NCI-H2227 (cell line): ENCODE results near the gene CFAP119.

Experiments
- DNase-seq: peaks from one replicate; lab custom pipeline; 2025; ENCODE audit not compliant: unreplicated experiment; lab: John Stamatoyannopoulos, UW

CFAP119 gene

DNA sequence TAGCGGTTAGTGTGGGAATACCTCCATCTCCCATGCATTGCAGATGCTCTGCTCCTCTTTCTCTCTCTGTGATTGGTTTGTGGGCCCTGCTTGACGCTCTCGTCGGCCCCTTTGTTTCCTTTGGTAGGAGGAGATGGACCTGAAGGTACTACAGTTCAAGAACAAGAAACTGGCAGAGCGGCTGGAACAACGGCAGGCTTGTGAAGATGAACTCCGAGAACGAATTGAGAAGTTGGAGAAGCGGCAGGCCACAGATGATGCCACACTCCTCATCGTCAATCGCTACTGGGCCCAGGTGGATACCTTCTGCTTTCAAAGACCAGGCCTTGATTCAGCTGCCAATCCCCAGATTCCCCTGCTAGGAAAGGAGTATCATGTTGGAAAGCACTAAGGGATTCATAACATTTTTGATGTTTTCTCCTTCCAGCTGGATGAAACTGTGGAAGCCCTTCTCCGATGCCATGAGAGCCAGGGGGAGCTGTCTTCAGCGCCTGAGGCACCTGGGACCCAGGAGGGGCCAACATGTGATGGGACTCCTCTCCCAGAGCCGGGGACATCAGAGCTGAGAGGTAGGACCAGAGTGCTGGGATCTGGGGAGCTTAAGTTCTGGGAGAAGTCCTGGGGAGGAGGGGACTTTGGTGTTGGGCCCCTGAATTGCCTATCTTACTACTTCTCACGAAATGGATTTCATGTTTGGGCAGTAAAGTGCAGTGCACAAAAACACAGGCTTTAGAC is 1.3 kb upstream of the CFAP119 start:
- no peak for DNase-seq

- peak; percentile 69 for DNase-seq
These were observed 385 bp downstream of the CFAP119 start for GRCh38 chr16:30761427-30761927.

DNA sequence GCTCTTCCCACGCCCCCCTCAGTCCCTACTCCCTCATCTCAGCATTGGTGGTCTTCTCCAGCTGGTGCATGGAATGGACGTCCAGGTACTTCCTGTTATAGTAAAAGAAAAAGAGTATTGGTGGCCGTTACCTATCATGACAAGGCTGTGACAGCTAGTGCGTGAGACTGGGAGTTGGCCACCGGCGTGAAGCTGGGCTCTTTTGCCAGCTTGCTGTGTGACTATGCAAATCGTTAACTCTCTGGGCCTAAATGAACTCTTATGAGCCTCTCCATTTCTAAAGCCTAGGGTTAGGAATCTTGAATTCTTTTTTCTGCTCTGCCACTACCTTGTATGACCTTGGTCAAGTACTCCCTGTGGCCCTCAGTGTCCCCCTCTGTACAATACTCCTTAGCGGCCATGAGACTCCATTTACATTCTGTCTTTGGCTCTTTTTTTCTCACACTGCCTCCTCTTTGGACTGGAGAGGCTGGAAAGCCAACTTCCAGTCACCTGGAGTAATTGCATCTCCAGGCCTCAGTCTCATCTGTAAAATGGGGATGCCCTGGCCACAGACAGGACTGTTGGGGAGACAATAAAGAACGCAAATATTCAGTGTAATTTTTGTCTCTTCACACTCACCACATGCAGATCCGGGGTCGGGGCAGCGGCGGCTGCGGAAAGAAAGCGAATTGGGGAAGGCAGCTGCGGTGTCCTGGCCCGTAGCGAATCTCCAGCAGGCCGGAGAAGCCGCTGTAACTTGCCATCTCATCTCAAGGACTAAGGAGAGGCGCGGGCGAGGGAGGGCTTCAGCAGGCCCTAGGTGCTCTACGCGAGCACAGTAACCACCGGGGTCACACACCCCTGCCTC is 1.1 kb downstream of the CFAP119 start:
- no peak for DNase-seq

DNA sequence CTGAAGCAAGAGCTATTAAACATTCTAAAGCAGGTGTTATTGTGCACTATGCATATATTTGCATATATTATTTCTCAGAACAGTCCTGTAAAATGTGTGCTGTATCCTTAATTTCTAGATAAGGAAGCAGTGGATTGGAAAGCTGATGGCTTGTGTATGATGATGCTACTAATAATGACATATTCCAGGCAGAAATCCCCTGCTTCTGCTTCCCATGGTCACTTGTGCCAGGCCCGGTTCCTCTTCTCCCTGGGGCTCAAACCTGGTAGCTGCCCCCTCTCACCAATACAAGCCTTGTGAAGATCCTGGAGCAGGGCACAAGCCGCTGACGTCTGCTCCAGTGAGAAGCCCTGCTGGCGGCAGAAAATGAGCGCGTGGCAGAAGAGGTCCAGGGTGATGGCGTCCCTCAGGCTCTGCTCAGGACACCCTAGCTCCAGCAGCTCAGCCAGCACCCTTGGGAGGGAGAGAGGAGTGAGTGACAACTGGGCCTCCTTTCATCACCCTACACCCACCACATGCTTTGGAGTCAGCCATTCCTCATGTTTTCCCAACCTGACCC is 1.8 kb downstream of the CFAP119 start:
- no peak for DNase-seq

GRCh38 chr16:30758988-30759491 is 2.8 kb downstream of the CFAP119 start:
- no peak for DNase-seq

DNA sequence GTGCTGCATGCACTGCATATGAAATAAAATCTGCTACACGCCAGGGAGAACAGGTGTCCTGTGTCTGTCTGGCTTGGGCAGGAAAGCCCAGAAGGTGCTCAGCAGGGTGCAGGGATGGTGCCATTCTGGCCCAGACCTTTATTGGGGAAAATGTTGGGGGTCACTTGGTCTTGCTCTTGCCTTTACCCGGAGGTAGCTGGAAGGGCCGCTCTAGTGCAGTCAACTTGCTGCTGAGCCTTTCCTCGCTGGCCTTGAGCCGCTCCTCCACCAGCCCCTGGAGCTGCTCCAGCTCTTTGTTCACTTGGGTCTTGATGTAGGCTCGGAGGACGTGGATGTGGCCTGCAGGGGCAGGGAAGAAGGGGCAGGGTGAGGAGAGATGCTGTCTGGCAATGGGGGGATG is 4.5 kb downstream of the CFAP119 start:
- DNase-seq: no peak

GRCh38 chr16:30756781-30757100 is 5.1 kb downstream of the CFAP119 start:
- DNase-seq: no peak

GRCh38 chr16:30755955-30756780 is 5.7 kb downstream of the CFAP119 start:
- no peak for DNase-seq

GRCh38 chr16:30753596-30753995 is 8.3 kb downstream of the CFAP119 start:
- no peak for DNase-seq

DNA sequence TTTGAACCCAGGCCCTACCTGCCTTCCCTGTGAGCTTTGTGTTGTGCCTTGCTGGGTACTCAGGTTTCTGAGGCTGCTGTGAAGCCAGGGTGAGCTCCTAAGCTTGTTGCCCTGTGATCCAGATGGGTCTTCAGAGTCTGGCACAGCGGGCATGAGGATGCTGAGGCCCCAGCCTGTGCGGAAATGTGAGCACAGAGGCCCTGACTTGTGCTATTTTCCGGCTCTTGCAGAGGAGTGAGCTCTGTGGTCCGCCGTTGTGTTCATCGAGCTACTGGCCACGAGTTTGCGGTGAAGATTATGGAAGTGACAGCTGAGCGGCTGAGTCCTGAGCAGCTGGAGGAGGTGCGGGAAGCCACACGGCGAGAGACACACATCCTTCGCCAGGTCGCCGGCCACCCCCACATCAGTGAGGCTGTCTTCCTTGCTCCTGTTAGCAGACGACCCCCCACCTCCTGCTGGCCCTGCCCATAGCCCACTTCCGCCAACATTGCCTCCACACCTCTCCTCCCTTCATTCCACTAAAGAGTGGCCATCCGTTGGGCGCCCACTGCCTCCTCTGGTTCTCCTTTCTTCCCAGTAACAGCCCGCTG is 10.9 kb downstream of the CFAP119 start:
- no peak for DNase-seq

DNA sequence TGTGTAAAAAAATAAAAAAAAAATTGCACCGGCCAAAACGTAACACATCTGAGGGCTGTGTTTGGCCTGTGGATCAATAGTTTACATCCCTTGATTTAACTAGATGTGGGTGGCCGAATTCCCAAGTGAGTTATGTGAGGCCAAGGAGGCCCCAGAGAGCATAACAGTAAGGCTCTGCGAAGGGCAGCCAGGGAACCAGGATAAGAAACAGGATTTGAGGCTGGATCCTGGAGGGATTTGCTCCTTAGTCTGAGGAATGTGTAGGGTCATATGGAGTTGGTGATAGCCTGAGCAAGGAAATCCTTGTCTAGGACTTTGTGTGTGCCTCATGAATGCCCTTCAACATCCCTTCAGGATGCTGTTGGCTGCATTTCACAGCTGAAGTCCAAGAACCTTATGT is 11.7 kb downstream of the CFAP119 start:
- DNase-seq: no peak

DNA sequence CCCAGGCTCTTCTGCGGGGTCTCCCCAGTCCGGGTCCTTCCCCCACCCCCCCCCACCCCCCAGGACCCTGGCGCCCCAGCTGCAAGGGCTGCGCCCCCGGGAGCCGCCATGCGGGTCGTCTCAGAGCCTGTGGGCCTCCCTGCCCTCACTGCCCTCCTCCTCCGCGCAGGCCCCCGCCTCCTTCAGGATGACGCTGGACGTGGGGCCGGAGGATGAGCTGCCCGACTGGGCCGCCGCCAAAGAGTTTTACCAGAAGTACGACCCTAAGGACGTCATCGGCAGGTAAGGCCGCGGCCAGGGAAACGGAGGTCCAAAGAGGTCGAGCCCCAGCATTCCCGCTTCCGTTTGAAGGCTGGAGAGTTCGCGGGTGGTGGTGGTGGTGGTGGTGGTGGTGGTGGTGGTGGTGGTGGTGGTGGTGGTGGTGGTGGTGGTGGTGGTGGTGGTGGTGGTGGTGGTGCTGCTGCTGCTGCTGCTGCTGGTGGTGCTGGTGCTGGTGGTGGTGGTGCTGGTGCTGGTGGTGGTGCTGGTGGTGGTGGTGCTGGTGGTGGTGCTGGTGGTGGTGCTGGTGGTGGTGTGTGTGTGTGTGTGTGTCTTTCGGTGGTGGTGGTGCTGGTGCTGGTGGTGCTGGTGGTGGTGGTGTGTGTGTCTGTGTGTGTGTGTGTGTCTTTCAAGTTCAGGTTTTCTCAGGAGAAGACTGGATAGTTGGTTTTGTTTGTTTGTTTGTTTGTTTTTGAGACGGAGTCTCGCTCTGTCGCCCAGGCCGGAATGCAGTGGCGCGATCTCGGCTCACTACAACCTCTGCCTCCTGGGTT is 13.0 kb downstream of the CFAP119 start:
- peak; percentile 55 for DNase-seq

DNA sequence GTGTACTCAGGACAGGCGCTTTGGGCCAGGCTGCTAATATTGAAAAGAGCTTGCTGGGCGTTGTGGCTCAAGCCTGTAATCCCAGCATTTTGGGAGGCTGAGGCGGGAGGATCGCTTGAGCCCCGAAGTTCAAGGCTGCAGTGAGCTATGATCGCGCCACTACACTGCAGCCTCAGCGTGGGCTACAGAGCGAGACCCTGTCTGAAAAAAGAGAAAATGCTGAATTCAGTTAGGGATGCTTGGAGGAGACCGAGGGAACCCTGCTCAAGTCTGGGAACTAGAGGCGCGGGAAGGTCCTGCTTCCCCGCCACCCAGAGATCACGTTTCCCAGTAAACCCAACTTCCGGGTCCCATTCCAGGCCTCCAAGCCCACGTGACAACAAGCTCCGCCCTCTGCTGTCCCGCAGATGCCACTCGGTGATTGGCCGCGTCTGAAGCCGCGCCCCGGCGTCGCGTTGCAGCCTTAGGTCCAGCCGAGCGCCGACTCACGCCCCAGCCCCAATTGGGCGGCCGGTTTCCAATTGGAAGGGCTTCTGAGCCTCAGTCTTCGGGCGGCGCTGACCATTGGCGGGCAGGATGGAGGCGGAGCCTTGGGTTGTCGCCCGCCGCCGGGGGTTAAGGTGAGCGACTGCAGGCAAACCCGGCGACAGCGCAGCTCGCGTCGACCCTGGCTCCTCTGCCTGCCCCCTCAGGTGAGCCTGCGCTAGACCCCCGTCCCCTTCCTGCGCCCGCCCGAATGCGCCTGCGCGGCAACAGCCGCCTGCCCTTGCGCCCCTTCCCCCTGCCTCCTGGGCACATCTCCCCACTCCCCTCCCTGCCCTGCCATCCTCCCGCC is 13.8 kb downstream of the CFAP119 start, which contains the start of gene PHKG2:
Gene PHKG2, plus strand, starts transcription at position 627 of the 835 bp plus-strand sequence. CDS start 396 bp downstream, outside the sequence.
- DNase-seq: peak; percentile 100

GRCh38 chr16:30747331-30747730 is 14.5 kb downstream of the CFAP119 start:
- DNase-seq: no peak

DNA sequence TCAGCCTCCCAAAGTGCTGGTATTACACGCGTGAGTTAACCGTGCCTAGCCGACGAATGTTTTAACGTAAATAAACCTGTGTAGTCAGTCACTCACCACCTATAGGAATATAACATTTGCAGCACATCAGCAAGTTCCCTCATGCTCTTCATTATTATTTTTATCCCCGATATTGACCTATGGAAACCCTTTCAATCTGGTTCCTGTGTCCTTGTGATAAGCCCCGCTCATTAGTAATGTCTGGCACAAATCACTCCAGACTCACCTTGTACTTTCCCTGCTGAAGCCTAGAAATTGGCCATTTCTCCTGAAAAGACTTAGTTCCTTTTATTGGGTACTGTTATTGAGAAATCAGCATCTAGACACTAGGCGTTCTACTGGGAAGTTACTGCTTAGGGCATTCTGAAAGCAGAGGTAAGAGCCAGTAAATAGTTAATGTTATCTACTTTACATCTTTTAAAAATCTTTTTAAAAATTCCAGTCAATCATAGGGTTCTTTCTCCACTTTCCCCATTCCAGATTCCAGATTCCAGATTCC is 15.2 kb downstream of the CFAP119 start:
- DNase-seq: no peak

GRCh38 chr16:30745082-30745481 is 16.8 kb downstream of the CFAP119 start:
- DNase-seq: no peak

DNA sequence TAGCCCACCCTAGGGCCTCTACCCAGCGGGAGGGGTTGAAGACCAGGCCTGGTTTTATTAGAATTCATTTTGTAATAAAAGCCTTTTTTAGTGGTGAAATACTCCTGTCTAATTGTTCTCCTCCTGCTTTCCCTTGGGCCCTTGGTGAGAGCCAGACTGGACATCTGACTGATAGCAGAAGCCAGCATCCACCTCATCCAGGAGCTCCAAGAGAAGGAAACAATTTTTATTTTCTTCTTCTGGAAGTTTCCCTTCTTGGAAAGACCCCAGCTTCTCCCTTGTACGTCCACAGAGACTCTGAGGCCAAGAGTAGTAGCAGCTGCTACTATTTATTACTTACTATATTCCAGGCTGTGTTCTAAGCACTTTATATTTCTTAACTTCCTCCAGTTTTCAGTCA is 17.7 kb downstream of the CFAP119 start:
- DNase-seq: no peak

- no peak for DNase-seq
These were observed 18.1 kb downstream of the CFAP119 start for GRCh38 chr16:30743716-30744115.
